ENCODE results near the gene FUCA2. TPM values are rescaled to one million over a fixed set of nuclear protein-coding genes. Genes with fewer than 3 reads are reported as not detected.

The FUCA2 gene
- total and polyA plus RNA-seq, 2 of the 8 experiments (the other 6 are each of a cell fraction or from before 2014, with no cell fraction given) = 24.2 to 47.2 TPM

DNA sequence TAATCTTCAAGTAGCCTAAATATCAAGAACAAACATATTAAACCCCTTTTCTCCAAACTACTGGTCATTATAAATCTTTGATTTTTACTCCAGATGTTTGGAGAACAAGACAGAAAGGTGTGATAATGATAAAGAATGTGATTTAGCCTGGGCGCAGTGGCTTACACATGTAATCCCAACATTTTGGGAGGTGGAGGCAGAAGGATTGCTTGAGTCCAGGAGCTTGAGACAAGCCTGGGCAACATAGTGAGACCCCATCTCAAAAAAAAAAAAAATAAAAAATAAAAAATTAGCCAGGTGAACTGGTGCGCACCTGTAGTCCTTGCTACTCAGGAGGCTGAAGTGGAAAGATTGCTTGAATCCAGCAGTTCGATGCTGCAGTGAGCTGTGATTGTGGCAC lies 35.1 kb upstream of the FUCA2 start:
- no peak for TF ChIP-seq BCL11A (IDR thresholded peaks at IDR 0.05; ENCODE audit: low read depth in 2 of 2, low read length in 2 of 2)
- TF ChIP-seq CHD1 (IDR thresholded peaks at IDR 0.05; ENCODE audit: low read depth, low read length) = no peak
- no peak for TF ChIP-seq RNF2 (IDR thresholded peaks at IDR 0.05; ENCODE audit: borderline replicate concordance, low read depth, low read length, missing control alignments, poor library complexity, severe bottlenecking)
- TF ChIP-seq, protein P1, sequence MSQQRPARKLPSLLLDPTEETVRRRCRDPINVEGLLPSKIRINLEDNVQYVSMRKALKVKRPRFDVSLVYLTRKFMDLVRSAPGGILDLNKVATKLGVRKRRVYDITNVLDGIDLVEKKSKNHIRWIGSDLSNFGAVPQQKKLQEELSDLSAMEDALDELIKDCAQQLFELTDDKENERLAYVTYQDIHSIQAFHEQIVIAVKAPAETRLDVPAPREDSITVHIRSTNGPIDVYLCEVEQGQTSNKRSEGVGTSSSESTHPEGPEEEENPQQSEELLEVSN (IDR thresholded peaks at IDR 0.05) = no peak
- no peak for TF ChIP-seq SP4 (IDR thresholded peaks at IDR 0.05; ENCODE audit: low read length)
- TF ChIP-seq, protein P2, sequence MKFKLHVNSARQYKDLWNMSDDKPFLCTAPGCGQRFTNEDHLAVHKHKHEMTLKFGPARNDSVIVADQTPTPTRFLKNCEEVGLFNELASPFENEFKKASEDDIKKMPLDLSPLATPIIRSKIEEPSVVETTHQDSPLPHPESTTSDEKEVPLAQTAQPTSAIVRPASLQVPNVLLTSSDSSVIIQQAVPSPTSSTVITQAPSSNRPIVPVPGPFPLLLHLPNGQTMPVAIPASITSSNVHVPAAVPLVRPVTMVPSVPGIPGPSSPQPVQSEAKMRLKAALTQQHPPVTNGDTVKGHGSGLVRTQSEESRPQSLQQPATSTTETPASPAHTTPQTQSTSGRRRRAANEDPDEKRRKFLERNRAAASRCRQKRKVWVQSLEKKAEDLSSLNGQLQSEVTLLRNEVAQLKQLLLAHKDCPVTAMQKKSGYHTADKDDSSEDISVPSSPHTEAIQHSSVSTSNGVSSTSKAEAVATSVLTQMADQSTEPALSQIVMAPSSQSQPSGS (IDR thresholded peaks at IDR 0.05; ENCODE audit: low read length) = no peak
- no peak for TF ChIP-seq KDM4A (IDR thresholded peaks at IDR 0.05; ENCODE audit: low read depth, low read length, severe bottlenecking)
- no peak for TF ChIP-seq SIRT6 (IDR thresholded peaks at IDR 0.05; ENCODE audit: low read length)
- TF ChIP-seq MAFK (IDR thresholded peaks at IDR 0.05; ENCODE audit: low read depth, low read length) = no peak
- TF ChIP-seq SUZ12 (IDR thresholded peaks at IDR 0.05; ENCODE audit: low read length) = no peak
- TF ChIP-seq SP1 (IDR thresholded peaks at IDR 0.05; ENCODE audit: low read depth, low read length) = no peak
- TF ChIP-seq BACH1 (IDR thresholded peaks at IDR 0.05; ENCODE audit: low read length) = no peak
- H4K91ac ChIP-seq (replicated peaks; ENCODE audit: insufficient read length, low read length) = no peak overlapping the region
- 95% methylated on average over 3 of the region's 3 CpGs; no CpG with 5 or more reads in 1 of the 2 experiments for WGBS, 2 experiments (ENCODE audit: extremely low coverage in 1 of 2, insufficient coverage in 1 of 2, insufficient read length in 1 of 2, insufficient replicate concordance in 2 of 2, low coverage in 1 of 2, low lambda C conversion rate in 2 of 2, missing lambda C conversion rate in 1 of 2)
- no peak overlapping the region for H2BK20ac ChIP-seq (ENCODE audit: low read length)
- H2BK120ac ChIP-seq (replicated peaks; ENCODE audit: low read depth, low read length) = no peak overlapping the region
- FAIRE-seq = no peak
- ChIA-PET POLR2A (ENCODE audit: partially characterized antibody) (interaction anchor here (0.5 kb wide), 1 partner anchor 201 kb away, joined by 3 read pairs; no protein-coding TSS in a partner anchor), CTCF (ENCODE audit: partially characterized antibody) (interaction anchor here (0.6 to 3.8 kb wide), 7 partner anchors 7 to 626 kb away, joined by 3 to 15 read pairs (median 3); no protein-coding TSS in a partner anchor)
- H4K20me1 ChIP-seq (replicated peaks in 1 of 2; ENCODE audit: control insufficient read depth in 1 of 2, insufficient read depth in 2 of 2, low read length in 2 of 2) = no peaks in the 10 kb centered on the region
- H3K4me1 ChIP-seq (replicated peaks in 1 of 4; ENCODE audit: control insufficient read depth in 3 of 4, insufficient read depth in 4 of 4, low read length in 3 of 4) = peaks cover 0 to 2% (median under 1%) of the 10 kb centered on the region in 4 experiments; a peak in 3 of 7 replicates
- H3K18ac ChIP-seq (ENCODE audit: extremely low read depth, low read length) = no peak overlapping the region
- H3K4me2 ChIP-seq (ENCODE audit: insufficient read depth in 1 of 2, low read depth in 2 of 2, low read length in 2 of 2) = no peak overlapping the region
- H3K14ac ChIP-seq (ENCODE audit: insufficient read length) = no peak overlapping the region
- no peaks in the 10 kb centered on the region for H3K23me2 ChIP-seq (ENCODE audit: low read depth, low read length)
- H2BK5ac ChIP-seq (ENCODE audit: low read depth, low read length) = no peak overlapping the region
- H4K5ac ChIP-seq (ENCODE audit: insufficient read length, low read depth, low read length) = no peak overlapping the region
- H3K36me3 ChIP-seq (ENCODE audit: control insufficient read depth in 2 of 4, insufficient read depth in 4 of 4, low read length in 3 of 4) = no peaks in the 10 kb centered on the region
- no peak overlapping the region for H2AK5ac ChIP-seq (ENCODE audit: low read depth, low read length)
- no peak overlapping the region for H2AFZ ChIP-seq (ENCODE audit: low read length)
- no peak overlapping the region for H3K9ac ChIP-seq (replicated peaks in 1 of 4; ENCODE audit: extremely low read depth in 1 of 4, low read depth in 3 of 4, low read length in 3 of 4)
- no peaks in the 10 kb centered on the region for H3K27me3 ChIP-seq (replicated peaks in 1 of 4; ENCODE audit: control insufficient read depth in 3 of 4, extremely low read depth in 1 of 4, insufficient read depth in 3 of 4, low read length in 3 of 4)
- H3K9me3 ChIP-seq (ENCODE audit: insufficient read depth in 2 of 2, low read depth in 1 of 2, low read length in 1 of 2) = no peaks in the 10 kb centered on the region
- H2BK15ac ChIP-seq (ENCODE audit: low read length) = no peak overlapping the region
- no peak overlapping the region for H4K8ac ChIP-seq (ENCODE audit: extremely low read depth, insufficient read depth, low read length)
- H3K4ac ChIP-seq (replicated peaks; ENCODE audit: insufficient read length, low read depth, low read length) = no peak overlapping the region
- DNase-seq (ENCODE audit: low read depth in 1 of 2, low spot score in 2 of 2) = no peak
- H2BK12ac ChIP-seq (ENCODE audit: low read depth, low read length) = no peak overlapping the region
- H3K23ac ChIP-seq (ENCODE audit: insufficient read length) = no peak overlapping the region
- H3K4me3 ChIP-seq (ENCODE audit: extremely low read depth in 1 of 4, insufficient read depth in 2 of 4, low read depth in 3 of 4, low read length in 4 of 4) = no peak overlapping the region
- no peak overlapping the region for H3K27ac ChIP-seq (ENCODE audit: low read depth, low read length)
- H3K79me1 ChIP-seq (ENCODE audit: low read depth, low read length) = no peaks in the 10 kb centered on the region
- H3K56ac ChIP-seq (replicated peaks; ENCODE audit: insufficient read length, low read depth, low read length) = no peak overlapping the region
- H3K79me2 ChIP-seq (ENCODE audit: control insufficient read depth in 1 of 2, insufficient read depth in 2 of 2, low read length in 2 of 2) = no peaks in the 10 kb centered on the region

Measured in H1 (cell line).